ENCODE data around the gene YIF1B. TPM values are rescaled to one million over a fixed set of nuclear protein-coding genes. Genes with fewer than 3 reads are reported as not detected.

The YIF1B gene
- total and polyA plus RNA-seq, 2 of the 4 experiments (the other 2 are of a cell fraction): 72.2 to 165 TPM

- no peak for TF ChIP-seq FOS (IDR thresholded peaks at IDR 0.05; ENCODE audit: low read depth, low read length)
Measured at GRCh38 chr19:38288123-38288855, 27.5 kb downstream of the YIF1B start (continued).

- Histone ChIP-seq H4K91ac (ENCODE audit: insufficient read depth, low read depth, low read length) (no peak overlapping the region), H3K14ac (replicated peaks; ENCODE audit: low read depth, low read length) (0 out of 2 replicates have a peak overlapping the region, but pooled peaks have one; percentile 11), H2AK9ac (replicated peaks; ENCODE audit: low read depth, low read length, poor library complexity) (no peak overlapping the region), H2BK120ac (ENCODE audit: low read depth, low read length) (peak overlapping the region; percentile 50; the same call in 1 of the 2 replicates), H3K4me2 (ENCODE audit: low read depth, low read length) (no peak overlapping the region), H3K4me3 (ENCODE audit: insufficient read depth, low read depth, low read length) (no peak overlapping the region), H3K36me3 (ENCODE audit: control insufficient read depth, insufficient read depth, low read length) (no peaks in the 10 kb centered on the region), H3K18ac (ENCODE audit: low read depth, low read length) (no peak overlapping the region), H2AK5ac (ENCODE audit: low read depth, low read length) (0 out of 2 replicates have a peak overlapping the region, but pooled peaks have one; percentile 23), H2BK15ac (ENCODE audit: low read depth, low read length) (0 out of 3 replicates have a peak overlapping the region, but pooled peaks have one; percentile 74), H3K9me3 (ENCODE audit: control insufficient read depth, insufficient read depth, low read length) (no peaks in the 10 kb centered on the region), H2BK20ac (ENCODE audit: low read depth, low read length) (peak overlapping the region; percentile 46), H3K23ac (ENCODE audit: low read depth, low read length) (0 out of 2 replicates have a peak overlapping the region, but pooled peaks have one; percentile 53), H4K8ac (ENCODE audit: low read depth in 2 of 2, low read length in 2 of 2) (peak overlapping the region in 1 of 2 experiments; percentile 19; a peak in 1 of 4 replicates), H3K9ac (ENCODE audit: low read depth, low read length) (no peak overlapping the region), H2AFZ (replicated peaks; ENCODE audit: low read length, poor library complexity) (peak overlapping the region; percentile 44), H3K27me3 (ENCODE audit: control insufficient read depth, insufficient read depth, low read length) (no peaks in the 10 kb centered on the region), H3K56ac (ENCODE audit: extremely low read depth, insufficient read depth, low read length) (no peak overlapping the region), H3K4me1 (ENCODE audit: control insufficient read depth, insufficient read depth, low read length) (peaks cover 25% of the 10 kb centered on the region), H3K9me1 (ENCODE audit: insufficient read depth, low read length) (peaks cover 13% of the 10 kb centered on the region), H3K79me1 (ENCODE audit: low read depth in 1 of 2, low read length in 2 of 2) (no peaks in the 10 kb centered on the region), H4K20me1 (ENCODE audit: insufficient read depth, low read length) (no peaks in the 10 kb centered on the region), H3K27ac (ENCODE audit: insufficient read depth, low read length) (no peak overlapping the region), H3K4ac (ENCODE audit: low read depth, low read length) (no peak overlapping the region), H2BK5ac (ENCODE audit: low read depth, low read length, poor library complexity, severe bottlenecking) (no peak overlapping the region), H4K5ac (ENCODE audit: low read depth, low read length) (no peak overlapping the region)
- ChIA-PET CTCF (no interaction called here), POLR2A (ENCODE audit: unreplicated experiment) (no interaction called here)
- BruUV-seq (replicated peaks): no TSS peak
- in situ Hi-C loops (cut with MboI; ENCODE audit: low sequenced_read_pairs): no loop called here
- ATAC-seq (ENCODE audit: low read depth) (no peak), DNase-seq (no peak)
- intact Hi-C loops (cut with micrococcal nuclease): no loop called here
- WGBS, 2 experiments (ENCODE audit: extremely low coverage in 2 of 2, insufficient read length in 1 of 2): 74% methylated on average over 7 of the region's 9 CpGs; no CpG with 5 or more reads in 1 of the 2 experiments
- dilution Hi-C loops (cut with HindIII; ENCODE audit: low sequenced_read_pairs, unreplicated experiment): no loop called here
- TF ChIP-seq CHD1 (IDR thresholded peaks at IDR 0.05; ENCODE audit: low read depth, low read length): no peak
- TF ChIP-seq RFX5 (IDR thresholded peaks at IDR 0.05; ENCODE audit: low read depth, low read length): no peak
- TF ChIP-seq POLR2A (IDR thresholded peaks at IDR 0.05; ENCODE audit: low read depth, low read length): no peak
- TF ChIP-seq SMC3 (IDR thresholded peaks at IDR 0.05; ENCODE audit: low read depth, low read length): no peak
- no peak for TF ChIP-seq ELK1 (IDR thresholded peaks at IDR 0.05; ENCODE audit: borderline replicate concordance, low read depth, low read length)
- TF ChIP-seq CEBPB (IDR thresholded peaks at IDR 0.05; ENCODE audit: low read depth, low read length): no peak
- TF ChIP-seq FOS (IDR thresholded peaks at IDR 0.05; ENCODE audit: low read depth, low read length): no peak
- TF ChIP-seq BHLHE40 (IDR thresholded peaks at IDR 0.05; ENCODE audit: low read depth, low read length): no peak
- TF ChIP-seq NFE2L2 (IDR thresholded peaks at IDR 0.05; ENCODE audit: low read depth, low read length): no peak
- TF ChIP-seq MAZ (IDR thresholded peaks at IDR 0.05; ENCODE audit: borderline replicate concordance, low read depth, low read length): no peak
- no peak for TF ChIP-seq CTCF (conservative IDR thresholded peaks at IDR 0.05; ENCODE audit: low read depth, low read length)
- no peak for TF ChIP-seq RCOR1 (IDR thresholded peaks at IDR 0.05; ENCODE audit: insufficient replicate concordance, low read length)
Measured at GRCh38 chr19:38287604-38288003, 28.1 kb downstream of the YIF1B start.
